Measurements from ENCODE around the gene EVL.

Gene EVL

GRCh38 chr14:100066962-100067361 is 1.7 kb downstream of the EVL start:
- no peak for DNase-seq (ENCODE audit: low read depth)

GRCh38 chr14:100067481-100067880 is 2.3 kb downstream of the EVL start:
- no peak for DNase-seq (ENCODE audit: low read depth)

- DNase-seq (ENCODE audit: low read depth), result peak; percentile 74
Observed at GRCh38 chr14:100067971-100068959, 3.0 kb downstream of the EVL start.

GRCh38 chr14:100069161-100069800 is 4.1 kb downstream of the EVL start:
- no peak for DNase-seq (ENCODE audit: low read depth)

GRCh38 chr14:100070310-100070709 is 5.1 kb downstream of the EVL start:
- DNase-seq (ENCODE audit: low read depth), result no peak

- no peak for DNase-seq (ENCODE audit: low read depth)
Observed at GRCh38 chr14:100071545-100071944, 6.3 kb downstream of the EVL start.

GRCh38 chr14:100072783-100073346 is 7.6 kb downstream of the EVL start:
- no peak for DNase-seq (ENCODE audit: low read depth)

GRCh38 chr14:100073576-100074430 is 8.6 kb downstream of the EVL start:
- DNase-seq (ENCODE audit: low read depth), result no peak

GRCh38 chr14:100074431-100075100 is 9.3 kb downstream of the EVL start:
- DNase-seq (ENCODE audit: low read depth), result no peak

- DNase-seq (ENCODE audit: low read depth), result no peak
Observed at GRCh38 chr14:100075681-100076080, 10.5 kb downstream of the EVL start.

- DNase-seq (ENCODE audit: low read depth), result no peak
Observed at GRCh38 chr14:100076133-100076532, 10.9 kb downstream of the EVL start.

GRCh38 chr14:100076606-100077005 is 11.4 kb downstream of the EVL start:
- no peak for DNase-seq (ENCODE audit: low read depth)

GRCh38 chr14:100077441-100077840 is 12.2 kb downstream of the EVL start:
- DNase-seq (ENCODE audit: low read depth), result no peak

- DNase-seq (ENCODE audit: low read depth), result no peak
Observed at GRCh38 chr14:100078216-100078803, 13.1 kb downstream of the EVL start.

GRCh38 chr14:100078997-100079725 is 13.9 kb downstream of the EVL start:
- DNase-seq (ENCODE audit: low read depth), result peak; percentile 48

GRCh38 chr14:100079726-100080005 is 14.4 kb downstream of the EVL start:
- DNase-seq (ENCODE audit: low read depth), result no peak

- no peak for DNase-seq (ENCODE audit: low read depth)
Observed at GRCh38 chr14:100080206-100080605, 15.0 kb downstream of the EVL start.

- DNase-seq (ENCODE audit: low read depth), result no peak
Observed at GRCh38 chr14:100081997-100082625, 16.9 kb downstream of the EVL start.

GRCh38 chr14:100082723-100083122 is 17.5 kb downstream of the EVL start:
- no peak for DNase-seq (ENCODE audit: low read depth)

GRCh38 chr14:100083706-100084105 is 18.5 kb downstream of the EVL start:
- DNase-seq (ENCODE audit: low read depth), result no peak
